Mammary epithelial cell (primary cell): ENCODE results near the gene PRKCH.

Experiments used
- CTCF ChIP-seq, 2 donors: IDR thresholded peaks in 1 of 2; conservative IDR thresholded peaks in 1 of 2; 2 replicates each; pipeline ENCODE4 v1.5.1; 2011 to 2012; ENCODE audit warnings: inconsistent platforms in 2 of 2, low read length in 2 of 2, mild to moderate bottlenecking in 2 of 2, control low read depth in 1 of 2, low read depth in 1 of 2; ENCODE audit not compliant: insufficient read depth in 1 of 2; ENCODE audit errors: extremely low read depth in 1 of 2
- EZH2 ChIP-seq: IDR thresholded peaks from 2 replicates; pipeline ENCODE4 v1.6.1; 2012; ENCODE audit warnings: low read length, inconsistent platforms, borderline replicate concordance

GRCh38 chr14:61403411-61403810, 82.0 kb downstream of the PRKCH start:
- TF ChIP-seq CTCF (conservative IDR thresholded peaks at IDR 0.05 in 1 of 2, IDR thresholded peaks at IDR 0.05 in 1 of 2; ENCODE audit: extremely low read depth in 1 of 2, insufficient read depth in 1 of 2, low read depth in 1 of 2, low read length in 2 of 2) (no peak), EZH2 (no peak)
